Progenitor cell of endocrine pancreas (in vitro differentiated cells): ENCODE measurements around the gene FASLG. TPM values are rescaled to one million over a fixed set of nuclear protein-coding genes. Genes with fewer than 3 reads are reported as not detected.

Experiments
- DNase-seq: peaks from one replicate; pipeline ENCODE4 v3.0.0; 2021; ENCODE audit warnings: low spot score; ENCODE audit not compliant: unreplicated experiment
- H3K27ac Mint-ChIP-seq: 2 replicates; pipeline ENCODE4 v1.8.0; 2021; ENCODE audit warnings: mild to moderate bottlenecking, moderate library complexity, mixed read lengths
- H3K27me3 Mint-ChIP-seq: 2 replicates; pipeline ENCODE4 v1.8.0; 2021; ENCODE audit warnings: mixed read lengths
- H3K36me3 Mint-ChIP-seq: 2 replicates; pipeline ENCODE4 v1.8.0; 2022; ENCODE audit warnings: mixed read lengths; ENCODE audit not compliant: insufficient read depth
- H3K4me1 Mint-ChIP-seq: 2 replicates; pipeline ENCODE4 v1.8.0; 2021; ENCODE audit warnings: low read depth, mixed read lengths
- H3K4me3 Mint-ChIP-seq: 2 replicates; pipeline ENCODE4 v1.8.0; 2021; ENCODE audit warnings: low read depth, mild to moderate bottlenecking, moderate library complexity, mixed read lengths
- H3K9me3 Mint-ChIP-seq: 2 replicates; pipeline ENCODE4 v1.8.0; 2021; ENCODE audit warnings: low read depth, mixed read lengths
- total RNA-seq: library from RNA; stranded (reverse); gene quantifications from 2 replicates; pipeline ENCODE4 v1.2.1, GENCODE V29; 2021
- TF ChIP-seq, protein P1 (sequence below): fragments of 200-600 bp; sonication (generic); IDR thresholded peaks from one replicate; pipeline ENCODE4 v1.5.0; 2021; ENCODE audit warnings: antibody characterized with exemption, mild to moderate bottlenecking; ENCODE audit not compliant: unreplicated experiment

FASLG gene
- total RNA-seq, 1 donor from 2014 or later, result not detected

DNA sequence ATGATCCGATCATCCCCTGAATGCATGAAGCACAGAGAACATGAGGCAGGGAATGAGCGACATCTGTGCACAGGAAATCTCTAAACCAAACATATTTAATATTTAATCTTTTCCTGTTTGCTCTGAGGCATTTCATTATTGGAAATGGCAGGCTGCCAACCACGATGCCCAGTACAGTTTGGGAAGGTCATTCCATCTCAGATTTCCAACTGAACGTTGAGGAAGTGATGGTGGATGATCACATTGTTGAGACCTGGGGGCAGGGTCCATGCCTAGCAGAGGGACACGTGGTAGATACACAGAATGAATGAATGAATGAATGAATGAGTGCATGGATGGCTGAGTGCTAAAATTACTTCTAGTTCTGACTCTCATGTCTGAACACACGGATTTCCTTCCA lies 15.9 kb upstream of the FASLG start:
- H3K27me3 Mint-ChIP-seq, result no peaks in the 10 kb centered on the region
- DNase-seq, result no peak
- H3K27ac Mint-ChIP-seq, result no peak overlapping the region
- H3K36me3 Mint-ChIP-seq, result no peaks in the 10 kb centered on the region
- TF ChIP-seq, protein P1, sequence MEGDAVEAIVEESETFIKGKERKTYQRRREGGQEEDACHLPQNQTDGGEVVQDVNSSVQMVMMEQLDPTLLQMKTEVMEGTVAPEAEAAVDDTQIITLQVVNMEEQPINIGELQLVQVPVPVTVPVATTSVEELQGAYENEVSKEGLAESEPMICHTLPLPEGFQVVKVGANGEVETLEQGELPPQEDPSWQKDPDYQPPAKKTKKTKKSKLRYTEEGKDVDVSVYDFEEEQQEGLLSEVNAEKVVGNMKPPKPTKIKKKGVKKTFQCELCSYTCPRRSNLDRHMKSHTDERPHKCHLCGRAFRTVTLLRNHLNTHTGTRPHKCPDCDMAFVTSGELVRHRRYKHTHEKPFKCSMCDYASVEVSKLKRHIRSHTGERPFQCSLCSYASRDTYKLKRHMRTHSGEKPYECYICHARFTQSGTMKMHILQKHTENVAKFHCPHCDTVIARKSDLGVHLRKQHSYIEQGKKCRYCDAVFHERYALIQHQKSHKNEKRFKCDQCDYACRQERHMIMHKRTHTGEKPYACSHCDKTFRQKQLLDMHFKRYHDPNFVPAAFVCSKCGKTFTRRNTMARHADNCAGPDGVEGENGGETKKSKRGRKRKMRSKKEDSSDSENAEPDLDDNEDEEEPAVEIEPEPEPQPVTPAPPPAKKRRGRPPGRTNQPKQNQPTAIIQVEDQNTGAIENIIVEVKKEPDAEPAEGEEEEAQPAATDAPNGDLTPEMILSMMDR, result no peak
- no peaks in the 10 kb centered on the region for H3K4me1 Mint-ChIP-seq
- H3K9me3 Mint-ChIP-seq, result no peaks in the 10 kb centered on the region
- H3K4me3 Mint-ChIP-seq, result no peak overlapping the region

- no peak overlapping the region for H3K27ac Mint-ChIP-seq
- no peak for DNase-seq
- no peaks in the 10 kb centered on the region for H3K36me3 Mint-ChIP-seq
- TF ChIP-seq, protein P1, result no peak
- H3K4me1 Mint-ChIP-seq, result no peaks in the 10 kb centered on the region
- H3K9me3 Mint-ChIP-seq, result no peaks in the 10 kb centered on the region
- no peaks in the 10 kb centered on the region for H3K27me3 Mint-ChIP-seq
- H3K4me3 Mint-ChIP-seq, result no peak overlapping the region
Observed at GRCh38 chr1:172646653-172647052, 12.2 kb upstream of the FASLG start.

DNA sequence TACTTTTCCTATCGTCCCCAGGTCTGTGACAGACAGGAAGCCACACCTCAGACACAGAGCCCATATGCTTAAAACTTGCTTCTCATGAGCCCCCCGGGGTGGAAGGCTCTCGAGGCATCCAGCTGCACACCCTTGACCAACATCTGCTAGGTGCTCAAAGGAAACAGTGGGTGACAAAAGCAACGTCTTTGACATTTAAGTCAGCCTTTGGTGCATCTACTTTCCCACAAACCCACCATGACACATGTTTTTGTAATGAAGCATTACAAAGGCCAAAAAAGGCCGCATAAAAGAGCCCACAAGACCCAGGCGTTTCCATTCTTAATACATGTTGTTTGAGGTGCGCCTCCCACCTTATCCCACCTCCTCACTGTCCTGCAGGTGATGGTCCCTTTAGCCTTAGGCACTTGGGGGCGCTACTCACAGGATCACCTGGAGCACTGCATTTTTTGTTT lies 11.8 kb upstream of the FASLG start:
- Mint-ChIP-seq H3K4me3 (no peak overlapping the region), H3K4me1 (no peaks in the 10 kb centered on the region), H3K27me3 (no peaks in the 10 kb centered on the region), H3K27ac (no peak overlapping the region), H3K36me3 (no peaks in the 10 kb centered on the region), H3K9me3 (no peaks in the 10 kb centered on the region)
- no peak for DNase-seq
- TF ChIP-seq, protein P1, result no peak

GRCh38 chr1:172647987-172648386 lies 10.9 kb upstream of the FASLG start:
- no peaks in the 10 kb centered on the region for H3K36me3 Mint-ChIP-seq

GRCh38 chr1:172650474-172651193 lies 8.3 kb upstream of the FASLG start:
- H3K27me3 Mint-ChIP-seq, result no peaks in the 10 kb centered on the region
- H3K9me3 Mint-ChIP-seq, result no peaks in the 10 kb centered on the region
- no peaks in the 10 kb centered on the region for H3K36me3 Mint-ChIP-seq
- H3K27ac Mint-ChIP-seq, result no peak overlapping the region
- no peak overlapping the region for H3K4me3 Mint-ChIP-seq
- H3K4me1 Mint-ChIP-seq, result no peaks in the 10 kb centered on the region
- TF ChIP-seq, protein P1, result no peak
- no peak for DNase-seq

More at GRCh38 chr1:172647987-172648386, 10.9 kb upstream of the FASLG start:
- Mint-ChIP-seq H3K27me3 (no peaks in the 10 kb centered on the region), H3K27ac (no peak overlapping the region), H3K4me1 (no peaks in the 10 kb centered on the region), H3K9me3 (no peaks in the 10 kb centered on the region), H3K4me3 (no peak overlapping the region)
- DNase-seq, result no peak
- TF ChIP-seq, protein P1, result no peak
